ENCODE results near the gene TAB3.
"Not testable (repeated sequence)": the region's sequence is repeated elsewhere in the genome, so short reads cannot be mapped to it uniquely, and the experiment has no call there.

TAB3 gene

GRCh38 chrX:30812326-30812725 is 76.7 kb downstream of the TAB3 start:
- DNase-seq (ENCODE audit: low spot score): no peak

GRCh38 chrX:30806187-30806728 is 82.8 kb downstream of the TAB3 start:
- DNase-seq (ENCODE audit: low spot score): no peak

- no peak for DNase-seq (ENCODE audit: low spot score)
Measured at GRCh38 chrX:30804462-30804861, 84.6 kb downstream of the TAB3 start.

DNA sequence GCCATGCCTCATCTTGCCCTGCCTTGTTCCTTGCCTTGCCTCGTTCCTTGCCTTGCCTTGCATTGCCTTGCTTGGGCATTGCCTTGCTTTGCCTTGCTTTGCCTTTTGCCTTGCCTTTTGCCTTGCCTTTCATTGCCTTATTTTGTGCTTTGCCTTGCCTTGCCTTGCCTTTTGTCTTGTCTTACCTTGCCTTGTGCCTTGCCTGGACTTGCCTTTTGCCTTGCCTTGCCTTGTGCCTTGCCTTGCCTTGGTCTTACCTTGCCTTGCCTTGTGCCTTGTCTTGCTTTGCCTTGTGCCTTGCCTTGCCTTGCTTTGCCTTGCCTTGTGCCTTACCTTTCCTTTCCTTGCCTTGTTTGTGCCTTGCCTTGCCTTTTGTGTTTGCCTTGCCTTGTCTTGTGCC is 88.2 kb downstream of the TAB3 start:
- no peak for DNase-seq (ENCODE audit: low spot score)

DNA sequence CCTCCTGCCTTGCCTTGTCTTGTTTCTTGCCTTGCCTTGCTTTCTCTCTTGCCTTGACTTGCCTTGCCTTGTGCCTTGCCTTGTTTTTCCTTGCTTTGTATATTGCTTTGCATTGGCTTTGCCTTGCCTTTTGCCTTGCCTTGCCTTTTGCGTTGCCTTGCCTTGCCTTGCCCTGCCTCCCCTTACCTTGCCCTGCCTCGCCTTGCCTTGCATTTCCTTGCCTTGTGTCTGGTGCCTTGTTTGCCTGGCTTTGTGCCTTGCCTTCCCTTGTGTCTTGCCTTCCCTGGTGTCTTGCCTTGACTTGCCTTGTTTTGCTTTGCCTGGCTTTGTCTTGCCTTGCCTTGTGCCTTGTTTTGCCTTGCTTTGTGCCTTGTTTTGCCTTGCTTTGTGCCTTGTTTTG is 89.7 kb downstream of the TAB3 start:
- no peak for DNase-seq (ENCODE audit: low spot score)

DNA sequence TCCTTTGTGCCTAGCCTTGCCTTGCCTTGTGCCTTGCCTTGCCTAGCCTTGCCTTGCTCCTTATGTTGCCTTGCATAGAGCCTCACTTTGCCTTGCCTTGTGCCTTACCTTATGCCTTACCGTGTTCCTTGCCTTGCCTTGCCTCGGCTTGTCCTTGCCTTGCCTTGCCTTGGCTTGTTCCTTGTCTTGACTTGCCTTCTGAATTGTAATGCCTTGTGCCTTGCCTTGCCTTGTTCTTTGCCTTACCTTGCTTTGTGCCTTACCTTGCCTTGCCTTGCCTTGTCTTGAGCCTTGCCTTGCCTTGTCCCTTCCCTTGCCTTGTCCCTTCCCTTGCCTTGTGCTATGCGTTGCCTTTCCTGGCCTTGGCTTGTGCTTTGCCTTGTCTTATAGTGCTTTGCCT is 90.2 kb downstream of the TAB3 start:
- no peak for DNase-seq (ENCODE audit: low spot score)

DNA sequence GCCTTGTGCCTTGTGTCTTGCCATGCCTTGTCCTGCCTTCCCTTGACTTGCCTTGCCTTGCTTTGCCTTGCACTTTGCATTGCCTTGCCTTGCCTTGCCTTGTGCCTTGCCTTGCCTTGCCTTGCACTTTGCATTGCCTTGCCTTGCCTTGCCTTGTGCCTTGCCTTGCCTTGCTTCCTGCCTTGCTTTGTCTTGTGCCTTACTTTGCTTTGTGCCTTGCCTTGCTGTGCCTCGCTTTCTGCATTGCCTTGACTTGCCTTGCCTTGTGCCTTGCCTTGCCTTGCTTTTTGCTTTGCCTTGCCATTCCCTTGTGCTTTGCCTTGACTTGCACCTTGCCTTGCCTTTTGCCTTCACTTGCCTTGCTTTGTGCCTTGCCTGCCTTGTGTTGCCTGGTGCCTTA is 91.8 kb downstream of the TAB3 start:
- not testable (repeated sequence) for DNase-seq (ENCODE audit: low spot score)

DNA sequence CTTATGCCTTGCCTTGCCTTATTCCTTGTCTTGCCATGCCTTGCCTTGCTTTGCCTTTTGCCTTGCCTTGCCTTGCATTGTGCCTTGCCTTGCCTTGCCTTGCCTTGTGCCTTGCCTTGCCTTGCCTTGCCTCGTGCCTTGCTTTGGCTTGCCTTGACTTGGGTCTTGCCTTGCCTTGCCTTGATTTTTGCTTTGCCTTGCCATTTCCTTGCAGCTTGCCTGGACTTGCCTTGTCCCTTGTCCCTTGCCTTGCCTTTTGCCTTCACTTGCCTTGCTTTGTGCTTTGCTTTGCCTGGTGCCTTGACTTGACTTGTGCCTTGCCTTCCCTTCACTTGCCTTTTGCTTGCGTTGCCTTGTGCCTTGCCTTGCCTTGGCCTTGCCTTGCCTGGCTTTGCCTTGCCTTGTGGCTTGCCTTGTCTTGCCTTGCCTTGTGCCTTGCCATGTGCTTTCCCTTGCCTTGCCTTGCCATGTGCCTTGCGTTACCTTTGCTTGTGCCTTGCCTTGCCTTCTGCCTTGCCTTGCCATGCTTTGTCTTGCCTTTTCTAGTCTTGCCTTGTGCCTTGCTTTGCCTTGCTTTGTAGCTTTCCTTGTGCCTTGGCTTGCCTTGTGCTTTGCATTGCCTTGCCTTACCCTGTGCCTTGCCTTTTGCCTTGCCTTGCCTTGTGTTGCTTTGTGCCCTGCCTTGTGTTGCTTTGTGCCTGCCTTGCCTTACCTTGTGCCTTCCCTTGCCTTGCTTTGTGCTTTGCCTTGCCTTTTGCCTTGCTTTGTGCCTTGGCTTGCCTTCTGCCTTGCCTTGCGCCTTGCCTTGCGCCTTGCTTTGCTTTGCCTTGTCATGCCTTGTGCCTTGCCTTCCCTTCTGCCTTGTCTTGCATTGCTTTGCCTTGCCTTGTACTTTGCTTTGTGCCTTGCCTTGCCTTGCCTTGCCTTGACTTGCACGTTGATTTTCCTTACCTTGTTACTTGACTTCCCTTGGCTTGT is 92.8 kb downstream of the TAB3 start:
- no peak for DNase-seq (ENCODE audit: low spot score)

DNA sequence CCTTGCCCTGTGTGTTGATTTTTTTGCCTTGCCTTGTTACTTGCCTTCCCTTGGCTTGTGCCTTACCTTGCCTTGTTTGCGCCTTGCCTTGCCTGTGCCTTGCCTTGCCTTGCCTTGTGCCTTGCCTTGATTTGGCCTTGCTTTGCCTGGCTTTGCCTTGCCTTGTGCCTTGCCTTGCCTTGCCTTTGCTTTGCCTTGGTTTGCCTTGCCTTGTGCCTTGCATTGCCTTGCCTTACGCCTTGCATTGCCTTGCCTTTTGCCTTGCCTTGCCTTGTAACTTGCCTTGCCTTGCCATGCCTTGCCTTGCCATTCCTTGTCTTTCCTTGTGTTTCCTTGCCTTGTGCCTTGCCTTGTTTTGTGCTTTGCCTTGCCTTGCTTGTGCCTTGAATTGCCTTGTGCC is 94.6 kb downstream of the TAB3 start:
- no peak for DNase-seq (ENCODE audit: low spot score)

DNA sequence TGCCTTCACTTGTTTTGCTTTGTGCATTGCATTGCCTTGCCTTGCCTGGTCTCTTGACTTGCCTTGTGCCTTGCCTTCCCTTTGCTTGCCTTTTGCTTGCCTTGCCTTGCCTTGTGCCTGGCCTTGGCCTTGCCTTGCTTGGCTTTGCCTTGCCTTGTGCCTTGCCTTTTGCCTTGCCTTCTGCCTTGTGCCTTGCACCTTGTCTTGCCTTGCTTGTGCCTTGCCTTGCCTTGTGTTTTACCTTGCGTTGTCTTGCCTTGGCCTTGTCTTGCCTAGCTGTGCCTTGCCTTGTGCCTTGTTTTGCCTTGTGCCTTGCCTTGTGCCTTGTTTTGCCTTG is 95.3 kb downstream of the TAB3 start:
- no peak for DNase-seq (ENCODE audit: low spot score)

GRCh38 chrX:30793075-30793766 is 95.8 kb downstream of the TAB3 start:
- no peak for DNase-seq (ENCODE audit: low spot score)

GRCh38 chrX:30791296-30792278 is 97.5 kb downstream of the TAB3 start:
- no peak for DNase-seq (ENCODE audit: low spot score)

DNA sequence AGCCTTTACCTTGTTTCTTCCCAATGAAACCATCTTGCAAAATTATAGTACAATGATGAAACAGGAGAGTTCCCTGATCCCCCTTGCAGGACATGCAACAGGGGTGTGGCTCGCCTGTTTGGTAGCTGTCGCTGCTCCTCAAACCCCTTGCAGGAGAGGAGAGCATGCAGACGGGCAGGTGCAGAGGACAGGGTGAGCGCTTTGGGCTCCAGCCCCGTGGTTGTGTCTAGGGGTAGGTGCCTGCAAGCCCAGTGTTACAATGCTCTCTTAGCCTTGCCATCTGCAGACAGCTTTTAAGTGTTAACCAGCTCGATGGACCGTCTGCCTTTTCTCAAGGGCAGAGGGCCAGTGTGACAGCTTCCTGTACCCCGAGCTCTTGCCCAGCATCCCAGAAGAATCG is 102.0 kb downstream of the TAB3 start:
- DNase-seq (ENCODE audit: low spot score): no peak

DNA sequence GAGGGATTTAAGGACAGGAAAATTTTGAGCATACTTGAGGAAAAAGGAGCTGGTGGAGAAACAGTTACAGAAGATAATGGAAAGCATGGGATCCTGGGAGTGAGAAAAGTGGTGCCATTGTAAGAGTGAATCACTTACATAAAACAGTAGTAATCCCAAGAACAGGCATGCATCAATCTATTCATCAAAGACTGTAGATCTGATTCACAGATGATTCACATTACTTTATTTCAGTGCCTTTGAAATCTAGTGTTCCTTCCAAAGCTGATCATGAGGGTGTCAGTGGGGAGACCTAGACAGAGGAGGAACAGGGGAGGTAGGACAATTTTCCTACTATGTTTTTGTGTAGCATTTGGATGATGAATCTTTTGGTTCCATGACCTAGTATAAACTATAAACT is 102.7 kb downstream of the TAB3 start:
- no peak for DNase-seq (ENCODE audit: low spot score)

- no peak for DNase-seq (ENCODE audit: low spot score)
Measured at GRCh38 chrX:30781711-30782444, 107.2 kb downstream of the TAB3 start.

DNA sequence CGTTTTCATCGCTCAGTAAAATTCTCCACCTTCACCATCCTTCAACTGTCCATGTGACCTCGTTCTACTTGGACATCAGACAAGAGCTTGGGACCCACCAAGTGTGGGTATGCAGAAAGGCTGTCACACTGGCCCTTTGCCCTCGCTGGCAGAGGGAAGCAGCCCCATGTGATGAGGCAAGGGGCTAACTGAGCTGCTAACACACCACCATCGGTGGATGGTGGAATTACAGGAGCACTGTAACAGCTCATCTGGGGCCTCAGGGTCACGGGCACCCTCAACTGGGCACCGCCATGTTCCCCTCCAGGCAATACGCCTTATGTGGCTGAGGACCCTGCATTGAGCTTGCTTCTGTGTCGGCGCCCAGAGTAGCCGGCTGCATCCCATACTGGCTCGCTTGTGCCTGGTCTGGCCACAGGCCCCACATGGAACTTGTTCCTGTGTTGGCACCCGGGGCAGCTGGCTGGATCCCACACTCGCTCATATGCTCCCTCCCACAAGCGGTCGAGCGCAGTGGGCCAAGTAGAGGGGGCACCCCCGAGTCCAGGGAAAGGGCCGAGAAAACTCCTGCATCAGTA is 109.5 kb downstream of the TAB3 start:
- no peak for DNase-seq (ENCODE audit: low spot score)

GRCh38 chrX:30777575-30777974 is 111.5 kb downstream of the TAB3 start:
- DNase-seq (ENCODE audit: low spot score): no peak
